PFSK-1 (cell line): ENCODE data around the gene NUP214.

Experiments used
- FOXP2 ChIP-seq: optimal IDR thresholded peaks from 2 replicates; pipeline ENCODE3; 2011; ENCODE audit warnings: borderline replicate concordance, control low read depth, inconsistent platforms; ENCODE audit not compliant: insufficient read depth; ENCODE audit errors: extremely low read length, extremely low read depth
- POLR2AphosphoS5 ChIP-seq: IDR thresholded peaks from 2 replicates; pipeline ENCODE4 v1.6.1; 2012; ENCODE audit warnings: low read depth, mild to moderate bottlenecking, control low read depth, low read length, moderate library complexity
- SIN3A ChIP-seq: IDR thresholded peaks from 2 replicates; pipeline ENCODE4 v1.6.1; 2012; ENCODE audit warnings: mild to moderate bottlenecking, low read length, moderate library complexity, borderline replicate concordance; ENCODE audit not compliant: insufficient read depth
- TAF1 ChIP-seq: IDR thresholded peaks from 2 replicates; pipeline ENCODE4 v1.6.1; 2012; ENCODE audit warnings: low read length, control low read depth, borderline replicate concordance; ENCODE audit not compliant: insufficient read depth
- TF ChIP-seq, protein P1 (sequence below), 2 experiments: IDR thresholded peaks; 2 replicates each; pipeline versions ENCODE4 v1.6.1 to v1.8.0; 2011 to 2012; ENCODE audit warnings: low read depth in 2 of 2, low read length in 2 of 2, control low read depth in 1 of 2, inconsistent platforms in 1 of 2, mild to moderate bottlenecking in 1 of 2, moderate library complexity in 1 of 2; ENCODE audit not compliant: insufficient read depth in 1 of 2

DNA sequence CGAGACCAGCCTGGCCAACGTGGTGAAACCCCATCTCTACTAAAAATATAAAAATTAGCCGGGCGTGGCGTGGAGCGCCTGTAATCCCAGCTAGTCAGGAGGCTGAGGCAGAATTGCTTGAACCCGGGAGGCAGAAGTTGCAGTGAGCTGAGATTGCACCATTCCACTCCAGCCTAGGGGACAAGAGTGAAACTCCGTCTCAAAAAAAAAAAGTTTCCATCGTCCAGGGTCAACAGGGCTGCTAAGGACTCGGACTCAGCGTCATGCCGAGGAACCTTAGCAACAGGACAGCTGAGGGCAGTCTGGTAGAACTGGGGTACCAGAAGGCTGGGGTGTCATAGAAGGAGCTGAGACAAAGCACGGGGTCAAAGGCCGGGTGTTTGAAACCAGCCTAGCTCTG lies 129.2 kb downstream of the NUP214 start:
- TF ChIP-seq POLR2AphosphoS5 (no peak), SIN3A (no peak), TAF1 (no peak), FOXP2 (no peak)
- TF ChIP-seq, protein P1, sequence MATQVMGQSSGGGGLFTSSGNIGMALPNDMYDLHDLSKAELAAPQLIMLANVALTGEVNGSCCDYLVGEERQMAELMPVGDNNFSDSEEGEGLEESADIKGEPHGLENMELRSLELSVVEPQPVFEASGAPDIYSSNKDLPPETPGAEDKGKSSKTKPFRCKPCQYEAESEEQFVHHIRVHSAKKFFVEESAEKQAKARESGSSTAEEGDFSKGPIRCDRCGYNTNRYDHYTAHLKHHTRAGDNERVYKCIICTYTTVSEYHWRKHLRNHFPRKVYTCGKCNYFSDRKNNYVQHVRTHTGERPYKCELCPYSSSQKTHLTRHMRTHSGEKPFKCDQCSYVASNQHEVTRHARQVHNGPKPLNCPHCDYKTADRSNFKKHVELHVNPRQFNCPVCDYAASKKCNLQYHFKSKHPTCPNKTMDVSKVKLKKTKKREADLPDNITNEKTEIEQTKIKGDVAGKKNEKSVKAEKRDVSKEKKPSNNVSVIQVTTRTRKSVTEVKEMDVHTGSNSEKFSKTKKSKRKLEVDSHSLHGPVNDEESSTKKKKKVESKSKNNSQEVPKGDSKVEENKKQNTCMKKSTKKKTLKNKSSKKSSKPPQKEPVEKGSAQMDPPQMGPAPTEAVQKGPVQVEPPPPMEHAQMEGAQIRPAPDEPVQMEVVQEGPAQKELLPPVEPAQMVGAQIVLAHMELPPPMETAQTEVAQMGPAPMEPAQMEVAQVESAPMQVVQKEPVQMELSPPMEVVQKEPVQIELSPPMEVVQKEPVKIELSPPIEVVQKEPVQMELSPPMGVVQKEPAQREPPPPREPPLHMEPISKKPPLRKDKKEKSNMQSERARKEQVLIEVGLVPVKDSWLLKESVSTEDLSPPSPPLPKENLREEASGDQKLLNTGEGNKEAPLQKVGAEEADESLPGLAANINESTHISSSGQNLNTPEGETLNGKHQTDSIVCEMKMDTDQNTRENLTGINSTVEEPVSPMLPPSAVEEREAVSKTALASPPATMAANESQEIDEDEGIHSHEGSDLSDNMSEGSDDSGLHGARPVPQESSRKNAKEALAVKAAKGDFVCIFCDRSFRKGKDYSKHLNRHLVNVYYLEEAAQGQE (IDR thresholded peaks at IDR 0.05; ENCODE audit: insufficient read depth in 1 of 2, low read depth in 2 of 2, low read length in 2 of 2), result no peak
